RWPE1 (cell line): ENCODE measurements around the gene AMACR.
"Not testable (repeated sequence)": the region's sequence is repeated elsewhere in the genome, so short reads cannot be mapped to it uniquely, and the experiment has no call there.

ENCODE experiments used
- CTCF ChIA-PET: fragments of 350-600 bp; sonication (Branson Sonifier 250); formaldehyde crosslinking; extraction: SDS; loops from one replicate; lab custom pipeline; 2021; lab: Yijun Ruan, JAX
- POLR2A ChIA-PET: fragments of 400-600 bp; formaldehyde crosslinking; extraction: SDS; loops from one replicate; lab custom pipeline; 2020; ENCODE audit warnings: antibody characterized with exemption; ENCODE audit not compliant: low non-redundant PET; lab: Yijun Ruan, JAX
- DNase-seq: peaks from one replicate; pipeline ENCODE4 v3.0.0; 2012; ENCODE audit warnings: low spot score
- H3K27ac ChIP-seq: fragments of 450-650 bp; 2 replicates; pipeline ENCODE4 v1.5.1; 2017
- TF ChIP-seq, protein P1 (sequence below): fragments of 450-650 bp; conservative IDR thresholded peaks from 2 replicates; pipeline ENCODE4 v1.5.1; 2017; ENCODE audit warnings: low read depth, mild to moderate bottlenecking

The AMACR gene

DNA sequence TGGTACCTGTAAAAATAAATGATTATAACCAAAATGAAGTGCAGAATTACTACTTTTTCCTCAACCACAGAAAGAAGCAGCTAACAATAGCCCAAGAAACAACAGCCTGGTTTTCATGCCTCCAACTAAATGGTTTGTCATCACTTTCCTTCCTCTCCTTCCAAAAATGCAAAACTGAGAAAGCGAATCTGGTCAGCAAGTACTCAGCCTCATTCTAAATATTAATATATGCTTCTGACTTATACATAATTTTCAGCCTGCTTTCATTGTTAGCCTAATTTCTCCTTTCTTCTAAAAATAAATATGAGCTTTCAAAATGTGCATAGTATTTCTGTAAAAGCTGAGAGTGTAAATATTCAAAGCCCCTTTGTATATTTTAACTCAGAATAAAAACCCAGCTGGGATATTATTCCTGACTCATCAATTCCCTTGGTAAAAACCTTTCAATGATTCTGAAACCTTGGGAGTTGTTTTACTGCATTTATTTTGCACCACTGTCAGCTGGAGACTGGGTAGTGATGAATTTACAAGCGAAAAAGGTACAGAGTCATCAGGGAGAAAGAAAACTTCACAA lies 50.2 kb downstream of the AMACR start:
- ChIA-PET CTCF (no interaction called here), POLR2A (no interaction called here)
- TF ChIP-seq, protein P1, sequence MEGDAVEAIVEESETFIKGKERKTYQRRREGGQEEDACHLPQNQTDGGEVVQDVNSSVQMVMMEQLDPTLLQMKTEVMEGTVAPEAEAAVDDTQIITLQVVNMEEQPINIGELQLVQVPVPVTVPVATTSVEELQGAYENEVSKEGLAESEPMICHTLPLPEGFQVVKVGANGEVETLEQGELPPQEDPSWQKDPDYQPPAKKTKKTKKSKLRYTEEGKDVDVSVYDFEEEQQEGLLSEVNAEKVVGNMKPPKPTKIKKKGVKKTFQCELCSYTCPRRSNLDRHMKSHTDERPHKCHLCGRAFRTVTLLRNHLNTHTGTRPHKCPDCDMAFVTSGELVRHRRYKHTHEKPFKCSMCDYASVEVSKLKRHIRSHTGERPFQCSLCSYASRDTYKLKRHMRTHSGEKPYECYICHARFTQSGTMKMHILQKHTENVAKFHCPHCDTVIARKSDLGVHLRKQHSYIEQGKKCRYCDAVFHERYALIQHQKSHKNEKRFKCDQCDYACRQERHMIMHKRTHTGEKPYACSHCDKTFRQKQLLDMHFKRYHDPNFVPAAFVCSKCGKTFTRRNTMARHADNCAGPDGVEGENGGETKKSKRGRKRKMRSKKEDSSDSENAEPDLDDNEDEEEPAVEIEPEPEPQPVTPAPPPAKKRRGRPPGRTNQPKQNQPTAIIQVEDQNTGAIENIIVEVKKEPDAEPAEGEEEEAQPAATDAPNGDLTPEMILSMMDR = no peak
- H3K27ac ChIP-seq = no peak overlapping the region
- DNase-seq = no peak

DNA sequence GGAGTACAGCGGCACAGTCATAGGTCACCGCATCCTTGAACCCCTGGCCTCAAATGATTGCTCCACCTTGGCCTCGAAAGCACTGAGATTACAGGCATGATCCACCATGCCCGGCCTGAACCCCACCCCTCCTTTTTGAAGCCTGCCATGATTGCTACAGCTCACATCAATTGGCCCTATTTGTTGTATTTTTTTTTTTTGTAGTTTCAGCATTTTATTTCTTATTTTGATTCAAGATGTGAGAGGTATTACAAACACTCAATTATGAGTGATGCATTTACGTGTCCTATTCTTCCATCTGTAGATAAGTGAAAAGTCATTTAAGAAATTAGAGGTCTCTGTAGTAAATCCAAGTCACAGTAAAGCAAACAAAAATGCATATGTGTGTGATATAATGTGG lies 55.7 kb downstream of the AMACR start:
- POLR2A ChIA-PET, DNase-seq, CTCF ChIA-PET, H3K27ac ChIP-seq: not testable (repeated sequence)

GRCh38 chr5:33944543-33945132 lies 63.2 kb downstream of the AMACR start:
- TF ChIP-seq, protein P1 = no peak
- ChIA-PET POLR2A (no interaction called here), CTCF (interaction anchor here (0.7 kb wide), 1 partner anchor 78 kb away, joined by 4 read pairs; no protein-coding TSS in a partner anchor)
- no peak for DNase-seq
- H3K27ac ChIP-seq = no peak overlapping the region

- ChIA-PET POLR2A (no interaction called here), CTCF (no interaction called here)
- no peak overlapping the region for H3K27ac ChIP-seq
- DNase-seq = no peak
- TF ChIP-seq, protein P1 = no peak
Observed at GRCh38 chr5:33941090-33941489, 66.8 kb downstream of the AMACR start.

DNA sequence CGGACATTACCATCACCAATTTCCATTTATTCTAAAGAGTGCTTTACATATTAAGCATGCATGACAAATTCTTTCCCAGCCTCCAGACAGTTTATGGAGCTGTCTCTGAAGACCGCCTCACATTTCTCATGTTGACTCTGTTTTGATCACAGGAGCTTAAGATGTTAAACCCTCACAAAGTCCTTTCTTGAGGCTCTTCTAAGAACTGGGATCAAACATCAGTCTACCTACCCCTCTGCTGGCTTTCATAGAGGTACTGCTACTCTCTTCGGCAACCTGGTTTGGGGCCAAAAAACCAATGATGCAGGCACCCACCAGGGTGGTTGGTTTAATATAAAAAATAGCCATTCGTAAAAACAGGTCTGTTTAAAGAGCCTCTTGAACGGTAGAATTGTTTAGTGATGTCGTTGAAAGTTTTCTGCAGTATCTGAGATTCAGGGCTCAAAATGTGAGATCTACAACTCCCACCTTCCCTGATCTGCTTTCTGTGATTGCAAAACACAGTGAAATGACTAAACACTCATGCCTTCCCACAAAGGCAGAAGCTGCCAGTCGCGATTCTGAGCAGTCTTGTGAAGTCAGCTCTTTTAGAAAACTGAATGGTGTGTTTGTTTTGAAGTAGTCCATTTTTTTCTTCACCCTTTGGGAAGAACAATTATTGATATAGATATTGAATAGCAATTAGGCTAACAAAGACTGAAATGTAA lies 68.1 kb downstream of the AMACR start:
- ChIA-PET CTCF (interaction anchor here (0.9 kb wide), 1 partner anchor 504 kb away, joined by 3 read pairs; no protein-coding TSS in a partner anchor), POLR2A (no interaction called here)
- TF ChIP-seq, protein P1 = no peak
- H3K27ac ChIP-seq = no peak overlapping the region
- DNase-seq = no peak

- POLR2A ChIA-PET = no interaction called here
- TF ChIP-seq, protein P1 = no peak
- CTCF ChIA-PET = no interaction called here
- no peak overlapping the region for H3K27ac ChIP-seq
- no peak for DNase-seq
Observed at GRCh38 chr5:33938881-33939280, 69.0 kb downstream of the AMACR start.

- DNase-seq = no peak
- H3K27ac ChIP-seq = no peak overlapping the region
- CTCF ChIA-PET = no interaction called here
- TF ChIP-seq, protein P1 = no peak
- POLR2A ChIA-PET = no interaction called here
Observed at GRCh38 chr5:33938507-33938796, 69.4 kb downstream of the AMACR start.
